Caco-2 (cell line): Measurements from ENCODE around the gene ZNF148. TPM values are rescaled to one million over a fixed set of nuclear protein-coding genes. Genes with fewer than 3 reads are reported as not detected.

Experiments used
- BruUV-seq: library from RNA; stranded (reverse); fragments of 400-500 nt; replicated peaks from 2 replicates; lab custom pipeline; 2021; lab: Mats Ljungman, UMichigan
- CTCF ChIA-PET: fragments of 300-600 bp; sonication (Branson Sonifier 250); formaldehyde crosslinking; loops from one replicate; lab custom pipeline; 2022; ENCODE audit warnings: antibody characterized with exemption; lab: Charles Lee
- POLR2A ChIA-PET: fragments of 300-600 bp; sonication (Branson Sonifier 250); formaldehyde crosslinking; loops from one replicate; lab custom pipeline; 2022; ENCODE audit warnings: antibody characterized with exemption; lab: Charles Lee
- DNase-seq, 2 experiments: peaks; one replicate each; pipeline versions ENCODE4 v3.0.0 to v3.0.0-alpha.2; 2020 to 2022
- H3K27me3 ChIP-seq: replicated peaks from 2 replicates; pipeline ENCODE4 v1.6.0; 2011; ENCODE audit warnings: low read length; ENCODE audit not compliant: control insufficient read depth, insufficient read depth
- H3K36me3 ChIP-seq: 2 replicates; pipeline ENCODE4 v1.5.1; 2011; ENCODE audit warnings: low read length; ENCODE audit not compliant: control insufficient read depth, insufficient read depth
- H3K4me1 ChIP-seq: fragments of 250-450 bp; sonication (Bioruptor Pico); 2 replicates; pipeline ENCODE4 v1.5.1; 2020; ENCODE audit warnings: mild to moderate bottlenecking
- H3K4me3 ChIP-seq: 2 replicates; pipeline ENCODE4 v1.5.1; 2011; ENCODE audit warnings: low read depth, mild to moderate bottlenecking, control low read depth, low read length
- H3K9me3 ChIP-seq: fragments of 250-450 bp; sonication (Bioruptor Pico); 2 replicates; pipeline ENCODE4 v1.5.1; 2020; ENCODE audit warnings: mild to moderate bottlenecking, moderate library complexity
- H3K27ac Mint-ChIP-seq: one replicate; pipeline ENCODE4 v1.8.0; 2022; ENCODE audit warnings: mixed read lengths; ENCODE audit not compliant: unreplicated experiment
- H3K27me3 Mint-ChIP-seq: one replicate; pipeline ENCODE4 v1.8.0; 2022; ENCODE audit warnings: mixed read lengths; ENCODE audit not compliant: insufficient read depth, unreplicated experiment
- H3K36me3 Mint-ChIP-seq: one replicate; pipeline ENCODE4 v1.8.0; 2022; ENCODE audit warnings: mild to moderate bottlenecking, mixed read lengths; ENCODE audit not compliant: insufficient read depth, unreplicated experiment
- H3K4me1 Mint-ChIP-seq: one replicate; pipeline ENCODE4 v1.8.0; 2022; ENCODE audit warnings: low read depth, mixed read lengths; ENCODE audit not compliant: unreplicated experiment
- H3K4me3 Mint-ChIP-seq: one replicate; pipeline ENCODE4 v1.8.0; 2022; ENCODE audit warnings: mild to moderate bottlenecking, moderate library complexity, mixed read lengths; ENCODE audit not compliant: unreplicated experiment
- H3K9me3 Mint-ChIP-seq: one replicate; pipeline ENCODE4 v1.8.0; 2022; ENCODE audit warnings: mixed read lengths; ENCODE audit not compliant: unreplicated experiment
- intact Hi-C: fragments of 100-400 bp; cut with micrococcal nuclease; formaldehyde crosslinking; loops from one replicate; pipeline ENCODE4 v1.10.0; 2022; ENCODE audit not compliant: unreplicated experiment
- total RNA-seq: library from RNA; stranded (reverse); gene quantifications from 2 replicates; pipeline ENCODE4 v1.2.3, GENCODE V29; 2022
- TF ChIP-seq, protein P1 (sequence below), 2 experiments: fragments of 200-600 bp in 1 of 2; IDR thresholded peaks; 1 replicate in 1 of 2; 2 replicates in 1 of 2; pipeline versions ENCODE4 v1.5.1 to v1.8.0; 2011 to 2022; ENCODE audit warnings: antibody characterized with exemption in 1 of 2, control low read depth in 1 of 2, inconsistent platforms in 1 of 2, low read depth in 1 of 2, low read length in 1 of 2, mild to moderate bottlenecking in 1 of 2, moderate library complexity in 1 of 2; ENCODE audit not compliant: insufficient read depth in 1 of 2, severe bottlenecking in 1 of 2, unreplicated experiment in 1 of 2

ZNF148 gene
- total RNA-seq, 1 experiment from 2014 or later, result 33.3 TPM

DNA sequence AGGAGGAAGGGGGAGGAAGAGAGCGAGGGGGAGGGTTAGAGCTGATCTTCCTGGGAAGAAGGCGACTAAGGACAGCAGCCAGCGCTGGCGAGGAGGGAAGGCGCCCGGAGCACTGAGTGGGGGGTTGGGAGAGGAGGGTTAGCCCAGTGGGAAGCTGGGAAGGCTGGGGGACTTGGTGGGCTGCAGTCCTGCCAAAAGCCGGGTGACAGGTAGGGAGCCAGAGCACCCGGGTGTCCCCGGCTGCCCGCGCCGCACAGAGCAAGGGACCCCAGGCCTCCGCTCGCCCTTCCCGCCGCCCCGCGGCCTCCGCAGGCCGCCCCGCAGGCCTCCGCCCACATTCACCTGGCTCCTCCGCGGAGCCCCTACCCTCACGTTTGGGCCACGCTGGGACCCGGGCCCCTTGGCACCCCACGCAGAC lies 163.0 kb downstream of the ZNF148 start:
- peak overlapping the region; percentile 76 for H3K27ac Mint-ChIP-seq
- no peaks in the 10 kb centered on the region for H3K27me3 Mint-ChIP-seq
- no peaks in the 10 kb centered on the region for H3K9me3 ChIP-seq
- peak overlapping the region; percentile 78 for H3K4me3 ChIP-seq
- no TSS peak for BruUV-seq
- no peaks in the 10 kb centered on the region for H3K36me3 ChIP-seq
- peaks cover 40% of the 10 kb centered on the region for H3K4me1 Mint-ChIP-seq
- no peaks in the 10 kb centered on the region for H3K9me3 Mint-ChIP-seq
- H3K36me3 Mint-ChIP-seq, result peaks cover 12% of the 10 kb centered on the region
- H3K4me1 ChIP-seq, result peaks cover 30% of the 10 kb centered on the region
- DNase-seq, result peak in 1 of 2 experiments; percentile 43
- TF ChIP-seq, protein P1, sequence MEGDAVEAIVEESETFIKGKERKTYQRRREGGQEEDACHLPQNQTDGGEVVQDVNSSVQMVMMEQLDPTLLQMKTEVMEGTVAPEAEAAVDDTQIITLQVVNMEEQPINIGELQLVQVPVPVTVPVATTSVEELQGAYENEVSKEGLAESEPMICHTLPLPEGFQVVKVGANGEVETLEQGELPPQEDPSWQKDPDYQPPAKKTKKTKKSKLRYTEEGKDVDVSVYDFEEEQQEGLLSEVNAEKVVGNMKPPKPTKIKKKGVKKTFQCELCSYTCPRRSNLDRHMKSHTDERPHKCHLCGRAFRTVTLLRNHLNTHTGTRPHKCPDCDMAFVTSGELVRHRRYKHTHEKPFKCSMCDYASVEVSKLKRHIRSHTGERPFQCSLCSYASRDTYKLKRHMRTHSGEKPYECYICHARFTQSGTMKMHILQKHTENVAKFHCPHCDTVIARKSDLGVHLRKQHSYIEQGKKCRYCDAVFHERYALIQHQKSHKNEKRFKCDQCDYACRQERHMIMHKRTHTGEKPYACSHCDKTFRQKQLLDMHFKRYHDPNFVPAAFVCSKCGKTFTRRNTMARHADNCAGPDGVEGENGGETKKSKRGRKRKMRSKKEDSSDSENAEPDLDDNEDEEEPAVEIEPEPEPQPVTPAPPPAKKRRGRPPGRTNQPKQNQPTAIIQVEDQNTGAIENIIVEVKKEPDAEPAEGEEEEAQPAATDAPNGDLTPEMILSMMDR (IDR thresholded peaks at IDR 0.05; ENCODE audit: insufficient read depth in 1 of 2, low read depth in 1 of 2, low read length in 1 of 2, severe bottlenecking in 1 of 2, unreplicated experiment in 1 of 2), result no peak
- intact Hi-C loops, result loop anchor here (2.0 to 10.0 kb wide), 2 partner anchors 151 to 223 kb away; no protein-coding TSS in a partner anchor
- H3K4me3 Mint-ChIP-seq, result peak overlapping the region; percentile 78
- ChIA-PET CTCF (interaction anchor here (0.6 to 0.9 kb wide), 2 partner anchors 9 to 19 kb away, joined by 3 to 5 read pairs; no protein-coding TSS in a partner anchor), POLR2A (interaction anchor here (0.6 kb wide), 1 partner anchor 163 kb away, joined by 5 read pairs; the partner anchor contains the start of gene ZNF148)
- H3K27me3 ChIP-seq, result no peaks in the 10 kb centered on the region

DNA sequence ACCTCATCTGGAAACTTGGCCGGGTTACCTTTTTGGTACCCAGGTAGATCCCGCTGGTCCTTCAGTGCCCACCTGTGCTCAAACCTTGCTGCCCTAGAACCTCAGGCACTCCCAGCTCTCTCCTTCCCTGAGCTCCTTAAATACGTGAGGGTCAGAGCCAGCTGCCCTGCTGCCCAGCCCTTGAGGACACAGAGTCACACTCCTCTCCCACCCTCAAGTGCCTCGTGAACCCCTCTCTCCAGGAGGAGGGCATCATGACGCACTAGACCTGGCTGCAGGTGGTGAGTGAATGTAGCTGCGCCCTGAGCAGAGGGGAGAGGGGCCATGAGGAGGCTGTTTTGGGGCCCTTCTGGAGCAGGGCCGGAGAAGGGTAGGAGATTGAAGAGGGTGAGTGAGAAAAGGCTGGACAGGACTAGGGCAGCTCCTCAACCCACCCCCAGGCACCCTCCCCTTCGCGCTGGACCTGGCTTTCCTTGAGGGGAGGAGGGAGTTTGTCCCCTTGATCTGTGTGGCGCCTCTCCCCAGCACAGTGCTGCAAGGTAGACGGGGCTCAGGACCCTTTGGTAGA lies 163.5 kb downstream of the ZNF148 start:
- ChIA-PET CTCF (interaction anchor here (0.6 to 0.9 kb wide), 2 partner anchors 9 to 18 kb away, joined by 3 to 5 read pairs; no protein-coding TSS in a partner anchor), POLR2A (interaction anchor here (0.6 kb wide), 1 partner anchor 164 kb away, joined by 5 read pairs; the partner anchor contains the start of gene ZNF148)
- Mint-ChIP-seq H3K4me3 (peak overlapping the region; percentile 78), H3K9me3 (no peaks in the 10 kb centered on the region), H3K36me3 (peaks cover 12% of the 10 kb centered on the region), H3K4me1 (peaks cover 40% of the 10 kb centered on the region), H3K27ac (peak overlapping the region; percentile 76), H3K27me3 (no peaks in the 10 kb centered on the region)
- intact Hi-C loops, result loop anchor here (2.0 to 10.0 kb wide), 2 partner anchors 151 to 223 kb away; no protein-coding TSS in a partner anchor
- DNase-seq, result peak in 1 of 2 experiments; percentile 56
- Histone ChIP-seq H3K4me1 (peaks cover 30% of the 10 kb centered on the region), H3K4me3 (peak overlapping the region; percentile 78), H3K9me3 (no peaks in the 10 kb centered on the region), H3K36me3 (no peaks in the 10 kb centered on the region), H3K27me3 (no peaks in the 10 kb centered on the region)
- TF ChIP-seq, protein P1 (IDR thresholded peaks at IDR 0.05; ENCODE audit: insufficient read depth in 1 of 2, low read depth in 1 of 2, low read length in 1 of 2, severe bottlenecking in 1 of 2, unreplicated experiment in 1 of 2), result no peak
- no TSS peak for BruUV-seq

DNA sequence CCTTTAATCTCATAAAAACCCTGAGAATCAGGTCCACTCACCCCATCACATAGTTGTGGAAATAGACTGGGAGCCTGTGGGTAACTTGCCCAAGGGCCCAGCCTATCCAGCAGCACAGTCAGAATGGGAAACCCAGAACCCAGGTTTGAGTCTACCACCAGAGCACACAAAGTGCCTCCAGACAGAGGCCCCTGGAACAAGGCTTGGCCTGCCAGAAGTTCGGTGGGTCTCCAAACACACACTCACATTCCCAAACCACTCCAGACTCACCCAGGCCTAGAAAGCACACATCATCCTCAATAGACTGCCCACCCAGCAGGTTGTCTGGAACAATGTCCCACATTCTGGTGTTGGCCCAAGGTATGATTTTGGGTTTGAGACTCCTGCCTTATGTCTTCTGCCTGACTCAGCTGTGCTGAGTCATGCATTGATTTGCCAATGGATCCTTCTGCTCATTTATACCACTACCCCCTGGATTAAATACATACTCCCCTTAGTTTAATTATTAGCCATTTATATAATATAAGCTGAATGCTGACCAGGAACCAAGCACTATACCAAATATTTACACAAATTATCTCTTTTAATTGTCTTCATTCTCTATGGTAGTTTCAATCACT lies 167.1 kb downstream of the ZNF148 start:
- no peak overlapping the region for H3K4me3 Mint-ChIP-seq
- no peaks in the 10 kb centered on the region for H3K36me3 ChIP-seq
- DNase-seq, result no peak
- CTCF ChIA-PET, result no interaction called here
- H3K4me1 Mint-ChIP-seq, result peaks cover 24% of the 10 kb centered on the region
- H3K4me1 ChIP-seq, result peaks cover 12% of the 10 kb centered on the region; the same call in 1 of the 2 replicates
- POLR2A ChIA-PET, result no interaction called here
- no TSS peak for BruUV-seq
- TF ChIP-seq, protein P1 (IDR thresholded peaks at IDR 0.05; ENCODE audit: insufficient read depth in 1 of 2, low read depth in 1 of 2, low read length in 1 of 2, severe bottlenecking in 1 of 2, unreplicated experiment in 1 of 2), result no peak
- H3K9me3 Mint-ChIP-seq, result no peaks in the 10 kb centered on the region
- peak overlapping the region; percentile 43 for H3K27ac Mint-ChIP-seq
- H3K9me3 ChIP-seq, result no peaks in the 10 kb centered on the region
- intact Hi-C loops, result no loop called here
- H3K27me3 Mint-ChIP-seq, result no peaks in the 10 kb centered on the region
- H3K36me3 Mint-ChIP-seq, result no peaks in the 10 kb centered on the region
- H3K27me3 ChIP-seq, result no peaks in the 10 kb centered on the region
- H3K4me3 ChIP-seq, result no peak overlapping the region
